CD4-positive, alpha-beta T cell treated with Interleukin-17A for 1 hour (primary cell): Measurements from ENCODE around the gene FAM98C.
"Not testable (repeated sequence)": the region's sequence is repeated elsewhere in the genome, so short reads cannot be mapped to it uniquely, and the experiment has no call there.

Experiments
- DNase-seq: peaks from one replicate; pipeline ENCODE4 v3.0.0-alpha.2; 2020

FAM98C gene

DNA sequence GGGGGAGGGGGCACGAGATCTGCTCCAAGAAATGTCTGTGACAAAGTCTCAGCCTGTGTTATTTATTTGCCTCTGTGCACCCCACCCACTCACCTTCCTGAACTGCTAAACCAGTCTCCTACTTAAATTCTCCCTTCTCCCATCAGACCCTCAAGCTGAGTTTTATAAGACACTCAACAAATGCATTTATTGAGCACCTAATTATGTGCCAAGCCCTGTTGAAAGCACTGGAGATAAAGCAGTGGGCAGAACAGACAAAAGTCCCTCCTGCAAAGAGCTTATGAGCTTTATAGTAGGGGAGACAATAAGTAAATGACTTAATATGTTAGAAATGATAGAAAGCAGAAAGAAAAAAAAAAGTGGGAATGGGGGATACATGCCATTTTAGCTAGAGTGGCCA lies 3.4 kb upstream of the FAM98C start:
- no peak for DNase-seq

- DNase-seq, result no peak
Measured at GRCh38 chr19:38400361-38400760, 2.5 kb upstream of the FAM98C start.

- DNase-seq, result no peak
Measured at GRCh38 chr19:38401148-38401547, 1.7 kb upstream of the FAM98C start.

DNA sequence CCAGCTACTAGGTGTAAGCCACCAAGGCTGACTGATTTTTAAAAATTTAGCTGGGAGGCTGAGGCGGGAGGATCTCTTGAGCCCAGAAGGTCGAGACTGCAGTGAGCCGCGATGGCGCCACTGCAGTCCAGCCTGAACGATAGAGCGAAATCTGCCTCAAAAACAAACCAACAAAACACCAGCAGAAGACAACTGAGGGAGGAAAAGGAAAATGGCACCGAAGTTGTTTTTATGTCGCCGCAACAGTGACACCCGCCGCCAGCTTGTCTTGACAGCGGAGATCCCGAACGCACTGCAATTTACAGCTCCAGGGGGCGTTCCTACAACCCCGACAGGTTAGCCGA lies 298 bp upstream of the FAM98C start:
- DNase-seq, result no peak

- DNase-seq, result no peak
Measured at GRCh38 chr19:38404858-38405257, 2.0 kb downstream of the FAM98C start.

DNA sequence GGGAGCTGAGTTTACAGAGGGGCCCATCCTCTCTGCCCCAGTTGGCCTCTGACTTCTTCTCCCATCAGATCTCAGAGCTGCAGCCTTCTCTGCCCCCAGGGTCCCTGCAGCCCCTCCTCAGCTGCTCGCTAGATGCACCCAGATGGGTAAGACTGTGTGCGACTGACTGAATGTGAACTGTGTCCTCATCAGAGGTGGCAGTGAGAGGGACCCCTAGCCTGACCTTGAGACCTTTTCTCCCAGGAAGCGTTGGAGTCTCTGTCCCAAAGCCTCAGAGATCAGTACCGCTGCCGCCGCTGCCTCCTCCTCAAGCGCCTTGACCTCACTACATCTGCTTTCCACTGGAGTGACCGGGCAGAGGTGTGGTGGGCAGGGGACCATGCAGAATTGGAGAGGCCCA lies 2.4 kb downstream of the FAM98C start:
- DNase-seq, result no peak

GRCh38 chr19:38409631-38410133 lies 6.8 kb downstream of the FAM98C start:
- no peak for DNase-seq

- not testable (repeated sequence) for DNase-seq
Measured at GRCh38 chr19:38410407-38410806, 7.5 kb downstream of the FAM98C start.

- no peak for DNase-seq
Measured at GRCh38 chr19:38411041-38411712, 8.3 kb downstream of the FAM98C start.

GRCh38 chr19:38411898-38412297 lies 9.0 kb downstream of the FAM98C start:
- not testable (repeated sequence) for DNase-seq

DNA sequence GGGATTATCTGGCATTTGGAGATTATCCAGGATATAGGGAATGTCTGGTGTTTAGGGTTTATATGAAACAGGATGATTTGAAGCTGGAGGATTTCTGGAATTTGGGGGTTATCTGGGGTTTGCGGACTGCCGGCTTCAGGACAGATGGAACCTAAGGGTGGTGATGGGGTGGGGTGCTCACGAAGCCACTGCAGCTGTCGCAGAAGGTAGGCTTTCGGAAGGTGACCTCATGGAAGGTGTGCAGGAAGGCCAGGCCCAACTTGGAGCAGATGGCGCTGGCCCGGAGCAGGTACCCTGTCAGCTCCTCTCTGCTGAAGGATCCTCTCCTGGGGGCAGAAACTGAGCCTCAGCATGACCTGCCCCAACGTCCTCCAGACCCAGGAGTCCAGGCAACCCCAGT lies 9.6 kb downstream of the FAM98C start:
- no peak for DNase-seq

GRCh38 chr19:38412961-38413360 lies 10.1 kb downstream of the FAM98C start:
- no peak for DNase-seq

DNA sequence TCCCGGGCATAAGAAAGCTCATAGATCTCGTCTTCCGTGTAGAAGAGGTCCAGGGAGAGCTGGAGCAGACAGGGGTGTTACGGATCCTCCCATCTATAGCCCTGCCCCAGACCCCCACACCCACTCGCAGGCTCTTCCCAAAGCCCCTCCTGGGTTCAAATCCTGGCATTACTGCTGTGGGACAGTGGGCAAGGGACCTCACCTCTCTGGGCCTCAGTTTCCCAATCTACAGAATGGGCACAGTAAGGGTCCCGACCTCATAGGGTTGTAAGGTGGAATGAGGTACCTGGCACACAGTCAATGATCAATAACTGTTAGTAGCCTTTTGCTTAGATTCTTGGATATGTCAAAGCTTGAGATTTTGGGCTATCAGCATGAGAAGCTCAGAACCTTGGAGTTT lies 10.5 kb downstream of the FAM98C start:
- no peak for DNase-seq

GRCh38 chr19:38417146-38417543 lies 14.3 kb downstream of the FAM98C start:
- no peak for DNase-seq

DNA sequence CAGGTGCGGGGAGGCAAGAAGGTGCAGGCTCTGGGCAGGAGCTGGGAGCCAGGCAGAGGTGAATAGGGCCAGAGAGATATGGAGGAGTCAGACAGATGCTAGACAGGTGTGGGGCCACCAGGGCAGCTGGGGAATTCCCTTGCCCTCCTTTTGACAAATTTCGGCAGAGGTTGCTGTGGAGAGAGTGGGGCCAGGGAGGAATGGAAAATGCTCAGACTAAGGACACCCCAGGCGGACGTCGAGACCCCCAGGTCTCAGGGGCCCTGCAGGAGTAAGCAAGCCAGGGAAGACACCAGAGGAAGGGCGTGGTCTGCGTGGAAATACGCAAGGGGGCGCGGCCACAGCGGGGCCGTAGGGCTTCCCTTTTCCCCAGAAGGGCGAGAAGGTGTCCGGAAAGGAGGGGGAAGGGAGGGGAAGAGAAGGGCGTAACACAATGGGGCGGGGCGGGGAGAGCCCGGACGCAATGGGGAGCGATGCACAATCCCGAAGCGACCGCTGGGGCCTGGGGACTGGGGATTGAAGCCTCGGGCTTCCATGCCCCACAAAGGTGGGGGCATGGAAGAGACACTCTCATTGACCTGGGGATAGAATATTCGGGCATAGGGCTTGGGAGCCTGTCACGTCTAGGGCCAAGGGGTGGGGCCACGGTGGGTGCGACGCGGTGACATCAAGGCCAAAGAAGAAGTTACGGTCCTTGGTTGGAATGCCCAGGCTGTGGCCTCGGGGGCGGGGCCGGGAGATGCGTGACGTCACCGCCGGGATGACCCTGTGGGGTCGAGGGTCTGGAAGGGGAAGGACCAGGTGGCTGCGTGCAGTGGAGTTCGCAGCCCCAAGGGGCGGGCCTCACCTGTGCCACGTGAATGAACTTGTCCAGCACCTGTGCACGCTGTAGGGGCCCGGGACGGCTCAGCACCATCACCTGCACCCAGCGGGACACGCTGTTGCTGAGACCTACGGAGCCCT lies 14.9 kb downstream of the FAM98C start:
- peak; percentile 73 for DNase-seq

DNA sequence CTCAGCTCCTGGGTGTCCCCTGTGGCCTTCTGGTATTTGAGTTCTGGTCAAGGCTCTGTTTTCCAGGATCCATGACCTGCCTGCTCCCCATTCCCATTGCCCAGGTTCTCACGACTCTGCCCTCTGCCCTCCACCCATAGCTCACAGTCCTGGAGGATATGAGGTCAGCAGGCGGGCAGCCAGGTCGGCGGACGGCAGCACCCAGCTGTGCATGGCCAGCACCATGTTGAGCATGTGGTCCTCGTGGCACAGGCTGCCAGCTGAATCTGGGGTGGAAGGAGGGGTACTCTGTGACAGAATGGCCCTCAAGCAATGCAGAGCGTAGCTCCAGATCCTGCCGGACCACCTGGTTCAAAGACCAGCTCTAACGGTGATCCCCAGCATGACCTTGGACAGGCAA lies 18.0 kb downstream of the FAM98C start:
- DNase-seq, result no peak

GRCh38 chr19:38421856-38422255 lies 19.0 kb downstream of the FAM98C start:
- DNase-seq, result no peak

- DNase-seq, result no peak
Measured at GRCh38 chr19:38422438-38422837, 19.5 kb downstream of the FAM98C start.

- DNase-seq, result no peak
Measured at GRCh38 chr19:38424272-38424671, 21.4 kb downstream of the FAM98C start.

- no peak for DNase-seq
Measured at GRCh38 chr19:38425222-38425809, 22.4 kb downstream of the FAM98C start.

DNA sequence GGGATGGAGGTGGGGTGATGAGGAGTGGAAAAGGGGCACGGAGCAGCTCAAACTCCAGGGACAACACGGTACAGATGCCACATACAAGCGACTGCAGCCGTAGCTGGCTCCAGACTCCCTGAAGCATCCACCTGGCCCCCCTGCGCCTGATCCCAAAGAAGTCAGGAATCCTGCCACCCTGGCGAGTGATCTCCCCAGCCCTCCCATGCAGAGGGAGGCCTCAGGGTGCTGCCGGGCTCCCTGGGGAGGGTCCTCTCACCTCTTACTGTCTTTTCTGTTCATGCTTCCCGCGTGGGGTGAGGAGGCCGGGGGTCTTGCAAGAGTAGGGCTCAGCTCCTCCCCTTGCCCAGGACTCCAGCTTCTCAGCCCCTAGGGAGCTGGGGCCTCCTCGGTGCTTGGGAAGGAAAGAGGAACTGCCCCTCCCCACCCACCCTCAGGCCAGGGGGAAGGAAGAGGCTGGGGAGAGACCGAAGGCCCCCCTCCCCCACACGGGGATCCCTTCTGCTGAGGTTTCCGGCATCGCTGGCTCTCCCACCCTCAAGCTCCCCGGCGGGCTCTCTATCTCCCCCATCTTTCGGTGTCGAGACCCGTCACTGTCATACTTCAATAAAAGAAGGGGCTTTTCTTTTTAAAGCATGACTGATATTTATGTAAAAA lies 23.0 kb downstream of the FAM98C start, which contains the start of gene RASGRP4:
Gene RASGRP4, minus strand, starts transcription at position 410 of the 657 bp plus-strand sequence. Its CDS starts 128 bp downstream, at position 282.
- peak; percentile 53 for DNase-seq

- peak; percentile 50 for DNase-seq
Measured at GRCh38 chr19:38427035-38427677, 24.3 kb downstream of the FAM98C start.
